Astrocyte (in vitro differentiated cells and primary cell): ENCODE results near the gene CELA2A. TPM values are rescaled to one million over a fixed set of nuclear protein-coding genes. Genes with fewer than 3 reads are reported as not detected.
A peak's percentile ranks its signal among the peaks of the same experiment; 100 is the strongest.

Experiments used
- DNase-seq: peaks from one replicate; pipeline ENCODE4 v3.0.0-alpha.2; 2010; ENCODE audit warnings: low read depth
- FAIRE-seq: peaks from 2 replicates; lab custom pipeline; 2011; peaks lifted over from hg19 to GRCh38; lab: Jason Lieb, UNC
- H2AFZ ChIP-seq: 2 replicates; pipeline ENCODE4 v1.6.0; 2012; ENCODE audit warnings: low read depth, low read length, inconsistent platforms
- H3K27ac ChIP-seq: 2 replicates; pipeline ENCODE4 v1.5.1; 2011; ENCODE audit warnings: low read depth, low read length, inconsistent platforms
- H3K27me3 ChIP-seq: 2 replicates; pipeline ENCODE4 v1.6.0; 2011; ENCODE audit warnings: low read length, inconsistent platforms; ENCODE audit not compliant: insufficient read depth
- H3K36me3 ChIP-seq: 2 replicates; pipeline ENCODE4 v1.5.1; 2011; ENCODE audit warnings: low read length, inconsistent platforms; ENCODE audit not compliant: insufficient read depth
- H3K4me1 ChIP-seq: 2 replicates; pipeline ENCODE4 v1.5.1; 2011; ENCODE audit warnings: low read length, inconsistent platforms; ENCODE audit not compliant: insufficient read depth
- H3K4me2 ChIP-seq: 2 replicates; pipeline ENCODE4 v1.6.0; 2012; ENCODE audit warnings: low read length, inconsistent platforms
- H3K4me3 ChIP-seq: 2 replicates; pipeline ENCODE4 v1.5.1; 2011; ENCODE audit warnings: low read depth, mild to moderate bottlenecking, low read length, inconsistent platforms; ENCODE audit not compliant: insufficient read depth
- H3K79me2 ChIP-seq: 2 replicates; pipeline ENCODE4 v1.6.0; 2012; ENCODE audit warnings: mild to moderate bottlenecking, low read length, inconsistent platforms; ENCODE audit not compliant: insufficient read depth
- H3K9ac ChIP-seq: 2 replicates; pipeline ENCODE4 v1.6.0; 2012; ENCODE audit warnings: mild to moderate bottlenecking, low read length, inconsistent platforms
- H3K9me3 ChIP-seq: 2 replicates; pipeline ENCODE4 v1.5.1; 2012; ENCODE audit warnings: low read depth, mild to moderate bottlenecking, low read length, inconsistent platforms; ENCODE audit not compliant: insufficient read depth
- H4K20me1 ChIP-seq: 2 replicates; pipeline ENCODE4 v1.6.0; 2012; ENCODE audit warnings: low read length, inconsistent platforms; ENCODE audit not compliant: insufficient read depth
- H3K27ac Mint-ChIP-seq: one replicate; pipeline ENCODE4 v1.8.0; 2021; ENCODE audit warnings: mild to moderate bottlenecking, mixed read lengths; ENCODE audit not compliant: unreplicated experiment
- H3K27me3 Mint-ChIP-seq: one replicate; pipeline ENCODE4 v1.8.0; 2021; ENCODE audit warnings: low read depth, mixed read lengths; ENCODE audit not compliant: unreplicated experiment
- H3K36me3 Mint-ChIP-seq: one replicate; pipeline ENCODE4 v1.8.0; 2021; ENCODE audit warnings: low read depth, mixed read lengths; ENCODE audit not compliant: unreplicated experiment
- H3K4me1 Mint-ChIP-seq: one replicate; pipeline ENCODE4 v1.8.0; 2021; ENCODE audit warnings: low read depth, mixed read lengths; ENCODE audit not compliant: unreplicated experiment
- H3K4me3 Mint-ChIP-seq: one replicate; pipeline ENCODE4 v1.8.0; 2021; ENCODE audit warnings: mild to moderate bottlenecking, moderate library complexity, mixed read lengths; ENCODE audit not compliant: unreplicated experiment
- H3K9me3 Mint-ChIP-seq: one replicate; pipeline ENCODE4 v1.8.0; 2021; ENCODE audit warnings: mild to moderate bottlenecking, mixed read lengths; ENCODE audit not compliant: unreplicated experiment
- EZH2 ChIP-seq: IDR thresholded peaks from 2 replicates; pipeline ENCODE4 v1.6.1; 2012; ENCODE audit warnings: mild to moderate bottlenecking, low read length, inconsistent platforms; ENCODE audit not compliant: insufficient read depth
- total RNA-seq: library from RNA; stranded (reverse); gene quantifications from 2 replicates; pipeline ENCODE4 v1.2.1, GENCODE V29; 2021
- TF ChIP-seq, protein P1 (sequence below): IDR thresholded peaks from 2 replicates; pipeline ENCODE4 v1.5.1; 2011; ENCODE audit warnings: low read depth, mild to moderate bottlenecking, inconsistent platforms, low read length, moderate library complexity; ENCODE audit not compliant: insufficient read depth

The CELA2A gene
- total RNA-seq, 1 donor from 2014 or later = not detected

DNA sequence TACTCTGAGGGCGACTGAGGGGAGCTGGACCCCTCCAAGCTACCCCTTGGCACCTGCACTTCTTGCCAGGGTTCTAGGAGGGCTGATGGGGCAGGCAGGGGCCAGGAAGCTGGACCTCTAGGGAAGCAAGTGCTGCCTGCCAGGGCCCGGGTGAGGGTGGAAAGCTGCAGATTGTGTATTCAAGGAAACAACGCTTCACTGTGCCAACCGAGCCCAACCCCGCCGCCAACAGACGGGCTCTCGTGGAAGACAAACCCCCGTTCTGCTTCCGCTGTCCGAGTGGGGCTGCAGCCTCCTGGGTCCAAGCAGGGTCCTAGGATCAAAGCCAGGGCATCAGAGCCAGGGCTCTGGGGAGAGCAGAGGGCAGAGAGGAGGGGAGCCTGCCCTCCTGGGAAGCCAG, 43.7 kb upstream of the CELA2A start:
- H3K4me2 ChIP-seq = peak overlapping the region; percentile 89
- Mint-ChIP-seq H3K27me3 (no peaks in the 10 kb centered on the region), H3K27ac (no peak overlapping the region), H3K36me3 (peaks cover 13% of the 10 kb centered on the region), H3K9me3 (no peaks in the 10 kb centered on the region), H3K4me1 (peaks cover 28% of the 10 kb centered on the region), H3K4me3 (no peak overlapping the region)
- no peak overlapping the region for H3K4me3 ChIP-seq
- no peak for DNase-seq
- H2AFZ ChIP-seq = no peak overlapping the region
- no peak for FAIRE-seq
- H3K9me3 ChIP-seq = no peaks in the 10 kb centered on the region
- peaks cover 58% of the 10 kb centered on the region for H3K79me2 ChIP-seq
- H3K9ac ChIP-seq = no peak overlapping the region
- H4K20me1 ChIP-seq = peaks cover 50% of the 10 kb centered on the region
- H3K36me3 ChIP-seq = no peaks in the 10 kb centered on the region
- H3K4me1 ChIP-seq = peaks cover 49% of the 10 kb centered on the region
- no peak overlapping the region for H3K27ac ChIP-seq
- TF ChIP-seq, protein P1, sequence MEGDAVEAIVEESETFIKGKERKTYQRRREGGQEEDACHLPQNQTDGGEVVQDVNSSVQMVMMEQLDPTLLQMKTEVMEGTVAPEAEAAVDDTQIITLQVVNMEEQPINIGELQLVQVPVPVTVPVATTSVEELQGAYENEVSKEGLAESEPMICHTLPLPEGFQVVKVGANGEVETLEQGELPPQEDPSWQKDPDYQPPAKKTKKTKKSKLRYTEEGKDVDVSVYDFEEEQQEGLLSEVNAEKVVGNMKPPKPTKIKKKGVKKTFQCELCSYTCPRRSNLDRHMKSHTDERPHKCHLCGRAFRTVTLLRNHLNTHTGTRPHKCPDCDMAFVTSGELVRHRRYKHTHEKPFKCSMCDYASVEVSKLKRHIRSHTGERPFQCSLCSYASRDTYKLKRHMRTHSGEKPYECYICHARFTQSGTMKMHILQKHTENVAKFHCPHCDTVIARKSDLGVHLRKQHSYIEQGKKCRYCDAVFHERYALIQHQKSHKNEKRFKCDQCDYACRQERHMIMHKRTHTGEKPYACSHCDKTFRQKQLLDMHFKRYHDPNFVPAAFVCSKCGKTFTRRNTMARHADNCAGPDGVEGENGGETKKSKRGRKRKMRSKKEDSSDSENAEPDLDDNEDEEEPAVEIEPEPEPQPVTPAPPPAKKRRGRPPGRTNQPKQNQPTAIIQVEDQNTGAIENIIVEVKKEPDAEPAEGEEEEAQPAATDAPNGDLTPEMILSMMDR = no peak
- TF ChIP-seq EZH2 = no peak
- H3K27me3 ChIP-seq = no peaks in the 10 kb centered on the region

DNA sequence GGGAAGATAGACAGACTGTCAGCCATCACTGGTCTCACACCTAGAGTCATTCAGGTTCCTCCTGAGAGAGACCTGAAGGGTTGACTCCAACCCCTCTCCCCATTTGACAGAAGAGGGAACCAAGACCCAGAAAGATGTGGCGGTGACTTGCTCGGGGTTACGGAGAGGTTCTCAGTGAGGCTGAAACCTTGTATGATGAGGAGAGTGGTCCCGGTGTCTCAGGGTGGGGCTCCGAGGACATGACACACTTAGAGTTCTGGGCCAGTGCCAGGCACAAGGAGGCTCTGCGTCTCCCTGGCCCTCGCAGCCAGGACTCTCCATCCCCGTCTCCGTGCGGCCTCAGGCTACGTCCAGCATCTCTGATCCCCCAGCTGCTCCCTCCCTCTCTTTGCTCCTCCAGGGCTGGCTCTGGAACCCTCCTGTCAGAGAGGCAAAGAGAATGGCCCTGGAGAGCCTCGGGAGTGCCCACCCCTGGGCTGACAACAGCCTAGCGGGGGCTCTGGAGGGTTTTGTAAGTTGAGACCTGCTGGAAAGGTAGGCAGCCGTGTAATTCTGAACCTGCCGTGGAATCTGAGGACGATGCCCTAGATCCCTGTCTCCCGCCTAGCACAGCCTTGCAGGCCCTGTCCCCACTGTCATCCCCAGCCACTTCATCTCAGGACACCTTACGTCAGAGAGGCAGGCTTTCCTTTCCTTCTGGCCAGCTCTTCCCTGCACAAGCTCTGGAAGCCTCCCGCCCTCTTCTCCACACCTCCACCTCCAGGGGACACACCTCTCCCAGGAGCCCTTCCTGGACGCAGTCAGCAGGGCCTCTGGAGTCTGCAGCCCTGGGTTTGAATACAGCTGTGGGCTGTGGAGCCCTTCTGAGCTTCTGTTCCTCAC, 42.7 kb upstream of the CELA2A start:
- Histone ChIP-seq H4K20me1 (peaks cover 54% of the 10 kb centered on the region), H3K27ac (no peak overlapping the region), H3K9me3 (no peaks in the 10 kb centered on the region), H3K36me3 (no peaks in the 10 kb centered on the region), H3K4me2 (no peak overlapping the region), H3K4me1 (peaks cover 50% of the 10 kb centered on the region), H3K9ac (no peak overlapping the region), H3K27me3 (no peaks in the 10 kb centered on the region), H3K79me2 (peaks cover 62% of the 10 kb centered on the region), H3K4me3 (no peak overlapping the region), H2AFZ (no peak overlapping the region)
- Mint-ChIP-seq H3K36me3 (peaks cover 13% of the 10 kb centered on the region), H3K27me3 (no peaks in the 10 kb centered on the region), H3K4me3 (no peak overlapping the region), H3K4me1 (peaks cover 32% of the 10 kb centered on the region), H3K9me3 (no peaks in the 10 kb centered on the region), H3K27ac (no peak overlapping the region)
- TF ChIP-seq, protein P1 = no peak
- TF ChIP-seq EZH2 = no peak
- FAIRE-seq (no peak), DNase-seq (no peak)

DNA sequence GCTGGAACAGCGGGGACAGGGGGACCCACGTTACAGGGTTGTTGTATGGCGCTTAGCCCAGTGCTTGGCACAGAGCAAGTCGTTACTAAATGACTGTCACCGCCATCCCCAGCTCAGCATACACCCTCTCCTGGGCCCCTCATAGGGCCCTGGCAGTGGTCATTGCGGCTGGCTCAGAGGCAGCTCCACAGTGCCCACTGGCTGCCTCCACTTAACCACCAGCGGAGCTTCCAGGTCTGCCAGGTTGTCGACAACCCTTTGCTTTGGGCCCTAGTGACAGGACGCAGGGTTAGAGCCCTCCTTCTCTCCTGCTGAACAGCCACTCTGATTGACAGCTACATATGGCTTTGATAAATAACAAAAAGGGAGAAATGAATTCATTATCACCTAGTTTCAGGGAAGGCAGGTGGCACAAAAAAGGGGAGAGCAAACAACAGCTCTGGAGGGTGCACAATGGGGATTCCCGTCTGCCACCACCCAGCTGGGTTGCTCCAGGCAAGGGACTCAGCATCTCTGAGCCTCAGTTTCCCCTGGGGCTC, 42.0 kb upstream of the CELA2A start:
- Histone ChIP-seq H3K9me3 (no peaks in the 10 kb centered on the region), H3K4me1 (peaks cover 52% of the 10 kb centered on the region), H3K79me2 (peaks cover 69% of the 10 kb centered on the region), H3K4me2 (no peak overlapping the region), H2AFZ (no peak overlapping the region), H3K27ac (no peak overlapping the region), H3K27me3 (no peaks in the 10 kb centered on the region), H4K20me1 (peaks cover 61% of the 10 kb centered on the region), H3K4me3 (no peak overlapping the region), H3K9ac (no peak overlapping the region), H3K36me3 (no peaks in the 10 kb centered on the region)
- H3K27ac Mint-ChIP-seq = no peak overlapping the region
- H3K9me3 Mint-ChIP-seq = no peaks in the 10 kb centered on the region
- H3K4me1 Mint-ChIP-seq = peaks cover 30% of the 10 kb centered on the region
- TF ChIP-seq, protein P1 = no peak
- TF ChIP-seq EZH2 = no peak
- no peaks in the 10 kb centered on the region for H3K27me3 Mint-ChIP-seq
- no peak for DNase-seq
- no peak overlapping the region for H3K4me3 Mint-ChIP-seq
- H3K36me3 Mint-ChIP-seq = peaks cover 13% of the 10 kb centered on the region
- FAIRE-seq = no peak
